Gastroesophageal sphincter (tissue), 4 donors: ENCODE results near the gene KRTAP4-11. TPM values are rescaled to one million over a fixed set of nuclear protein-coding genes. Genes with fewer than 3 reads are reported as not detected.
"Not testable (repeated sequence)": the region's sequence is repeated elsewhere in the genome, so short reads cannot be mapped to it uniquely, and the experiment has no call there.

Experiments used
- ATAC-seq: fragments of 150-250 bp; one replicate; pipeline ENCODE4 v1.9.1; 2016; ENCODE audit warnings: mild to moderate bottlenecking, moderate library complexity
- H3K27ac ChIP-seq, 4 donors: fragments of 200-600 bp; sonication (generic) in 3 of 4; 1 replicate in 3 of 4; 2 replicates in 1 of 4; pipeline ENCODE4 v1.5.1; 2016 to 2019
- H3K27me3 ChIP-seq: fragments of 200-600 bp; sonication (generic); one replicate; pipeline ENCODE4 v1.5.1; 2019
- H3K36me3 ChIP-seq, 2 donors: fragments of 200-600 bp; sonication (generic); one replicate each; pipeline ENCODE4 v1.5.1; 2019; ENCODE audit warnings: control low read depth in 1 of 2
- H3K4me1 ChIP-seq, 3 donors: fragments of 200-600 bp; sonication (generic); 1 replicate in 2 of 3; 2 replicates in 1 of 3; pipeline ENCODE4 v1.5.1; 2016 to 2019; ENCODE audit warnings: control low read depth in 2 of 3
- H3K4me3 ChIP-seq, 2 donors: fragments of 200-600 bp; sonication (generic); one replicate each; pipeline ENCODE4 v1.5.1; 2019; ENCODE audit warnings: mild to moderate bottlenecking in 1 of 2, moderate library complexity in 1 of 2
- H3K9me3 ChIP-seq, 3 donors: fragments of 200-600 bp; sonication (generic); one replicate each; pipeline ENCODE4 v1.5.1; 2017 to 2019; ENCODE audit warnings: control low read depth in 2 of 3
- CTCF ChIP-seq, 4 experiments: fragments of 200-600 bp in 2 of 4; fragments of 450-650 bp in 2 of 4; sonication (generic) in 1 of 4; IDR thresholded peaks; one replicate each; pipeline ENCODE4 v1.5.1; 2017 to 2019; ENCODE audit warnings: antibody characterized with exemption in 4 of 4, mild to moderate bottlenecking in 2 of 4, moderate library complexity in 2 of 4
- EP300 ChIP-seq: sonication (generic); formaldehyde crosslinking; IDR thresholded peaks from one replicate; pipeline ENCODE4 v1.6.1; 2017; ENCODE audit warnings: antibody characterized with exemption, mild to moderate bottlenecking
- POLR2A ChIP-seq, 2 donors: fragments of 450-650 bp; IDR thresholded peaks; one replicate each; pipeline ENCODE4 v1.6.1; 2017; ENCODE audit warnings: antibody characterized with exemption in 2 of 2, mild to moderate bottlenecking in 2 of 2, moderate library complexity in 1 of 2
- POLR2AphosphoS5 ChIP-seq: sonication (generic); formaldehyde crosslinking; IDR thresholded peaks from one replicate; pipeline ENCODE4 v1.6.1; 2017; ENCODE audit warnings: antibody characterized with exemption
- WGBS, 2 donors: methylation state at CpG; one replicate each; pipeline ENCODE4 v1.1.5; 2018; ENCODE audit warnings: low coverage in 1 of 2; 5-methylcytosine and 5-hydroxymethylcytosine counted together
- total RNA-seq, 4 donors: library from RNA; depleted of rRNA; stranded (reverse); fragments of >200 nt; gene quantifications; one replicate each; pipeline ENCODE4 v1.1.0, GENCODE V29; 2016

Gene KRTAP4-11
- total RNA-seq, 4 donors from 2014 or later, result not detected

- Histone ChIP-seq H3K4me3 (no peak overlapping the region), H3K27me3 (peaks cover 33% of the 10 kb centered on the region), H3K36me3 (no peaks in the 10 kb centered on the region), H3K4me1 (no peaks in the 10 kb centered on the region), H3K9me3 (no peaks in the 10 kb centered on the region), H3K27ac (no peak overlapping the region)
- WGBS, 2 donors, result 86 to 90% methylated on average over 2 of the region's 2 CpGs
- TF ChIP-seq POLR2AphosphoS5, result no peak
- no peak for TF ChIP-seq POLR2A (IDR thresholded peaks at IDR 0.05)
- no peak for TF ChIP-seq CTCF (IDR thresholded peaks at IDR 0.05)
- TF ChIP-seq EP300, result no peak
- no peak for ATAC-seq
Measured at GRCh38 chr17:41121742-41122141, 3.6 kb upstream of the KRTAP4-11 start.

GRCh38 chr17:41119696-41120690, 1.8 kb upstream of the KRTAP4-11 start:
- not testable (repeated sequence) for H3K4me1 ChIP-seq, ATAC-seq, H3K36me3 ChIP-seq, H3K4me3 ChIP-seq, H3K27ac ChIP-seq, H3K9me3 ChIP-seq
- peaks cover 33% of the 10 kb centered on the region for H3K27me3 ChIP-seq
- WGBS, 2 donors, result 53 to 55% methylated on average over 10 to 11 of the region's 11 CpGs

- Histone ChIP-seq H3K9me3 (no peaks in the 10 kb centered on the region), H3K27ac (no peak overlapping the region), H3K4me1 (no peaks in the 10 kb centered on the region), H3K27me3 (peaks cover 38% of the 10 kb centered on the region), H3K4me3 (no peak overlapping the region), H3K36me3 (no peaks in the 10 kb centered on the region)
- TF ChIP-seq POLR2AphosphoS5 (no peak), CTCF (IDR thresholded peaks at IDR 0.05) (no peak), POLR2A (IDR thresholded peaks at IDR 0.05) (no peak), EP300 (no peak)
- no peak for ATAC-seq
- 67 to 90% methylated on average over 1 to 4 of the region's 4 CpGs for WGBS, 2 donors
Measured at GRCh38 chr17:41118721-41119120, 548 bp upstream of the KRTAP4-11 start.

GRCh38 chr17:41116297-41116696, 1.9 kb downstream of the KRTAP4-11 start:
- no peak for TF ChIP-seq POLR2A (IDR thresholded peaks at IDR 0.05)
- no peak for TF ChIP-seq EP300
- TF ChIP-seq POLR2AphosphoS5, result no peak
- no peak for TF ChIP-seq CTCF (IDR thresholded peaks at IDR 0.05)
- H3K4me1 ChIP-seq, result no peaks in the 10 kb centered on the region
- H3K27ac ChIP-seq, result no peak overlapping the region
- H3K36me3 ChIP-seq, result no peaks in the 10 kb centered on the region
- no peak for ATAC-seq
- no peak overlapping the region for H3K4me3 ChIP-seq
- H3K9me3 ChIP-seq, result no peaks in the 10 kb centered on the region
- 51 to 55% methylated on average over 5 of the region's 5 CpGs for WGBS, 2 donors
- H3K27me3 ChIP-seq, result peaks cover 27% of the 10 kb centered on the region

GRCh38 chr17:41111151-41111885, 6.9 kb downstream of the KRTAP4-11 start:
- ATAC-seq, result no peak
- Histone ChIP-seq H3K27me3 (peaks cover 21% of the 10 kb centered on the region), H3K9me3 (no peaks in the 10 kb centered on the region), H3K36me3 (no peaks in the 10 kb centered on the region), H3K27ac (no peak overlapping the region), H3K4me1 (no peaks in the 10 kb centered on the region), H3K4me3 (no peak overlapping the region)
- TF ChIP-seq POLR2A (IDR thresholded peaks at IDR 0.05), result no peak
- TF ChIP-seq EP300, result no peak
- no peak for TF ChIP-seq POLR2AphosphoS5
- TF ChIP-seq CTCF (IDR thresholded peaks at IDR 0.05), result no peak
- 77 to 81% methylated on average over 2 of the region's 2 CpGs for WGBS, 2 donors

- ATAC-seq, H3K4me1 ChIP-seq, H3K9me3 ChIP-seq, H3K4me3 ChIP-seq, H3K27ac ChIP-seq, H3K36me3 ChIP-seq: not testable (repeated sequence)
- H3K27me3 ChIP-seq, result peaks cover 22% of the 10 kb centered on the region
- 0 to 17% methylated on average over 1 of the region's 1 CpG for WGBS, 2 donors
Measured at GRCh38 chr17:41108728-41109386, 9.3 kb downstream of the KRTAP4-11 start.
